ENCODE data around the gene CRHR1.

DNA sequence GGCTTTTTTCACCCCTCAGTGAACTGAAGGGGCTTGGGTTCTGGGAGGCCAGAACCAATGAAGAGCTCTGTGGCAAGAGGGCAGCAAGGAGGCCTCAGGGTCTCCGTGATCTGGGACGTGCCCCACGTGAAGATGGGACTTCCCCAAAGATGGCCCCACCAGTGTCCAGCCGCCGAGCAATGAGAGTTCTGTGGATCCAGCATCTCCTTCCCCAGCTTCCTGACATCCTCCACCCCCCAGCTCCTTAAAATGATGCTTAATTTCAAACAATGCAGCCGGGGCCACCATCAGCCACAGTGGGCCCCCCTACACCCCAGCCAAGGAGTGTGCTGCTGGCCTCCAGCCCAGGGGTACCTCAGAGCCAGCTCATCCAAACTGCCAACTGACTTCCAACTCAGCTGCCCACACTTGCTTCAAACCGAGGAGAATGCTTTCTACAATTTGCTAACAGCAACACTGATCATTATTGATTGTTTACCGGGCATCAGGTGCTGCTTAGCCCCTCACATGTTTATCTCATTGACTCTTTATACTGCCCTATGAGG, 54.7 kb downstream of the CRHR1 start:
- TF ChIP-seq POLR2A (IDR thresholded peaks at IDR 0.05): no peak
- TF ChIP-seq, protein P1, sequence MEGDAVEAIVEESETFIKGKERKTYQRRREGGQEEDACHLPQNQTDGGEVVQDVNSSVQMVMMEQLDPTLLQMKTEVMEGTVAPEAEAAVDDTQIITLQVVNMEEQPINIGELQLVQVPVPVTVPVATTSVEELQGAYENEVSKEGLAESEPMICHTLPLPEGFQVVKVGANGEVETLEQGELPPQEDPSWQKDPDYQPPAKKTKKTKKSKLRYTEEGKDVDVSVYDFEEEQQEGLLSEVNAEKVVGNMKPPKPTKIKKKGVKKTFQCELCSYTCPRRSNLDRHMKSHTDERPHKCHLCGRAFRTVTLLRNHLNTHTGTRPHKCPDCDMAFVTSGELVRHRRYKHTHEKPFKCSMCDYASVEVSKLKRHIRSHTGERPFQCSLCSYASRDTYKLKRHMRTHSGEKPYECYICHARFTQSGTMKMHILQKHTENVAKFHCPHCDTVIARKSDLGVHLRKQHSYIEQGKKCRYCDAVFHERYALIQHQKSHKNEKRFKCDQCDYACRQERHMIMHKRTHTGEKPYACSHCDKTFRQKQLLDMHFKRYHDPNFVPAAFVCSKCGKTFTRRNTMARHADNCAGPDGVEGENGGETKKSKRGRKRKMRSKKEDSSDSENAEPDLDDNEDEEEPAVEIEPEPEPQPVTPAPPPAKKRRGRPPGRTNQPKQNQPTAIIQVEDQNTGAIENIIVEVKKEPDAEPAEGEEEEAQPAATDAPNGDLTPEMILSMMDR (IDR thresholded peaks at IDR 0.05): no peak
- no peak for TF ChIP-seq EP300 (IDR thresholded peaks at IDR 0.05)
